GM12892 (cell line): ENCODE measurements around the gene CTNNA3.

ENCODE experiments used
- POLR2A ChIP-seq: IDR thresholded peaks from 2 replicates; pipeline ENCODE4 v1.6.1; 2011; ENCODE audit warnings: low read depth, low read length, control low read depth
- POLR2AphosphoS5 ChIP-seq: IDR thresholded peaks from 2 replicates; pipeline ENCODE4 v1.6.1; 2011; ENCODE audit warnings: low read depth, low read length, control low read depth
- TAF1 ChIP-seq: IDR thresholded peaks from 2 replicates; pipeline ENCODE4 v1.6.1; 2011; ENCODE audit warnings: low read depth, mild to moderate bottlenecking, control low read depth, low read length, borderline replicate concordance

GRCh38 chr10:66680886-66681285 is 1015.1 kb downstream of the CTNNA3 start:
- TF ChIP-seq POLR2A: no peak
- no peak for TF ChIP-seq POLR2AphosphoS5
- no peak for TF ChIP-seq TAF1
